Measurements from ENCODE around the gene HEG1. TPM values are rescaled to one million over a fixed set of nuclear protein-coding genes. Genes with fewer than 3 reads are reported as not detected.

Gene HEG1
- polyA plus RNA-seq, 4 donors: 24.2 to 49.0 (median 30.8) TPM

- DNase-seq (ENCODE audit: low read depth in 4 of 4, low spot score in 3 of 4): no peak
Measured at GRCh38 chr3:124998247-124998630, 57.6 kb downstream of the HEG1 start.

- DNase-seq (ENCODE audit: low read depth in 4 of 4, low spot score in 3 of 4): no peak
Measured at GRCh38 chr3:124997303-124998246, 58.2 kb downstream of the HEG1 start.

- peak in 3 of 4 donors; percentile 44 to 59 (median 50) for DNase-seq (ENCODE audit: low read depth in 4 of 4, low spot score in 3 of 4)
Measured at GRCh38 chr3:124995460-124995994, 60.3 kb downstream of the HEG1 start.

GRCh38 chr3:124993466-124993865, 62.3 kb downstream of the HEG1 start:
- no peak for DNase-seq (ENCODE audit: low read depth in 4 of 4, low spot score in 3 of 4)

GRCh38 chr3:124992041-124992440, 63.8 kb downstream of the HEG1 start:
- DNase-seq (ENCODE audit: low read depth in 4 of 4, low spot score in 3 of 4): no peak

- no peak for DNase-seq (ENCODE audit: low read depth in 4 of 4, low spot score in 3 of 4)
Measured at GRCh38 chr3:124986192-124987143, 69.3 kb downstream of the HEG1 start.

GRCh38 chr3:124985349-124985748, 70.4 kb downstream of the HEG1 start:
- DNase-seq (ENCODE audit: low read depth in 4 of 4, low spot score in 3 of 4): no peak

DNA sequence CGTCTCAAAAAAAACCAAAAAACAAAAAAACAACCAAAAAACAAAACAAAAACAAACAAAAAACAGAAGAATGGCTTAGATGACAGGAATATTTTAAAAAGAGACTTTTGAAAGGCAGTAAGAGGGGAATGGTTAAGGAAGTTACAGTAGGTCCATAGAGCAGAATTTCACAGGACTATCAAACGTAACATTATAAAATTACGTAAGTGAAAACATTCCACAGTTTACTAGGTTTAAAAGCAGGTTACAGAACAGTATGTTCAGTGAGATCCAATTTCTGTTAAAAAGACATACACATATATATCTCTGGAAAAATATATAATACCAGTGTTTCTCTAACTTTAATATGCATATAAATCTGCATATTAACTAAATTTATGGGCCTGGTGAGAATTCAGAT, 71.0 kb downstream of the HEG1 start:
- no peak for DNase-seq (ENCODE audit: low read depth in 4 of 4, low spot score in 3 of 4)

GRCh38 chr3:124982855-124983254, 72.9 kb downstream of the HEG1 start:
- DNase-seq (ENCODE audit: low read depth in 4 of 4, low spot score in 3 of 4): no peak

GRCh38 chr3:124981472-124981871, 74.3 kb downstream of the HEG1 start:
- DNase-seq (ENCODE audit: low read depth in 4 of 4, low spot score in 3 of 4): no peak

DNA sequence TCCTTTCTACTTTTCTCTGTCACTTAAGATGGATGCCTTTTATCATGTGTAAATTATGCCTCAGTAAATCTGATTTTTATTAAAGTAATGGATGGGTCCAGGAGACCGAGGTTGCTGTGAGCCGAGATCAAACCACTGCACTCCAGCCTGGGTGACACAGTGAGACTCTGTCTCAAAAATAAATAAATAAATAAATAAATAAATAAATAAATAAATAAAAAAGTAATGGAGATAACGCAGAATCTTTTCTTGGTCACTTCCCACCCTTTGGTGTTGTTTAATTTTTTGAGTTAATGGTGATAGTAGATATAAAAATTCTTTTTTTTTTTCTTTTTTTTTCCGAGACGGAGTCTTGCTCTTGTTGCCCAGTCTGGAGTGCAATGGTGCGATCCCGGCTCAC, 77.2 kb downstream of the HEG1 start:
- no peak for DNase-seq (ENCODE audit: low read depth in 4 of 4, low spot score in 3 of 4)

DNA sequence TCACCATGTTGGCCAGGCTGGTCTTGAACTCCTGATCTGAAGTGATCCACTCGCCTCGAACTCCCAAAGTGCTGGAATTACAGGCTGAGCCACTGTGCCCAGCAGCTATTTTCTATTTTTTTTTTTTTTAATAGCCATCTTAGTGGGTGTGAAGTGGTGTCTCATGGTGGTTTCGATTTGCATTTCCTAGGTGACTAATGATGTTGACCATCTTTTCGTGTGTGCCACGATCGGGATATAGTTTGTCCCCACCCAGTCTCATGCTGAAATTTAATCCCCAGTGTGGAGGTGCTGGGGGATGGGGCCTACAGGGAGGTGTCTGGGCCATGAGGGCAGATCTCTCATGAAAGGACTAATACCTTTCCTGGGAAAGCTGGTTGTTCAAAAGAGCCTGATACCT, 79.4 kb downstream of the HEG1 start:
- no peak for DNase-seq (ENCODE audit: low read depth in 4 of 4, low spot score in 3 of 4)

DNA sequence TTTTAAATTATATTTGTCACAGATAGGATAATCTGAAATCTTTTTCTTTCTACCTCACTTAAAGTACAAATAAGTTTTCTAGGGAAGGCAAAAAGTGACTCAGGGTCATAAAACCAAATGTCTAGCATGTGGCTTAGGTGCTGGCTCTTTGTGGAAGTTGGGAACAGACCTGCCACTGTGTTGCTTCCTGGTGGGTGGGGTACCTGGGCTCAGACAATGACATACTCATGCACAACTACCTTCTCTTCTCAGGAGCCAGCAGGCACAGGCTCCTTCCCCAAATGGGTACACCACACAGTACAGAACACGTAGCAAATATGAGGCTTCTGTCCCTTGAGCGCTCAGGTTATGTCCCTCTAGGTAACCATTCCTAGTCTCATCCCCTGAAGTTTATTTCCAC, 81.1 kb downstream of the HEG1 start:
- DNase-seq (ENCODE audit: low read depth in 4 of 4, low spot score in 3 of 4): no peak

DNA sequence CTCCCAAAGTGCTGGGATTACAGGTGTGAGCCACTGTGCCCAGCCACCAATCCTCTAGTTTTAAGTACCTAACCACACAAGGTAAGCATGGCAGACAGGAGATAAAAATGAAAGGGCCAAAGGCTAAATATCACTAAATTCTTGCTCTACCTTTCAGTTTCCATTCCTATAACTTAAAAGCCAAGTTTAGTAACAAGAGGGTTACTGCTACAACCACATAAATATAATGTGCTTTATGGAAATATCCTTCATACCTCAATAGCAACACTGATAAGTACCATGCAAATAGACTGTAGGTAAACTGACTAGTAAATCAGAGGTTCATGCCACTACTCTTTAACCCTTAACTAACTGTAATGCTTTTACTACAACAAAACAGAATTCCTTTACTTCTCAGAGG, 82.5 kb downstream of the HEG1 start:
- DNase-seq (ENCODE audit: low read depth in 4 of 4, low spot score in 3 of 4): no peak

DNA sequence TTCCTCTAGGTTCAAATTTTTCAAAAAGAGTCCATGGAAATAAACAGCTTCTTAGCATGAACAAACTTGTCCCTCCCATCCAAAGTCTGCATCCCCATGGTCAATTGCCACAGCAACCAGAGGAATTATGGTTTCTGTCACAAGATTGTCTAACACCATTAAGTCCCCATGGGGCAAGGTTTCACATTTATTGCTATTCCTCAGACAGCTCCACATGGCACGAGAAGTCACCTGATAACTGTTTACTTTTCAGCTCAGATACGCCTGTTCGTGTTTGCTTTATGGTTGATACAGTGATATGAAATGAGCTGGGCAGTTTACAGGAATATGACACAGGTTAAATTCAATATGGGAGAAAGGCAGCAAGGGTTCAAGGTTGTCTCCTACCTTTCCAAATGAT, 83.3 kb downstream of the HEG1 start:
- no peak for DNase-seq (ENCODE audit: low read depth in 4 of 4, low spot score in 3 of 4)

DNA sequence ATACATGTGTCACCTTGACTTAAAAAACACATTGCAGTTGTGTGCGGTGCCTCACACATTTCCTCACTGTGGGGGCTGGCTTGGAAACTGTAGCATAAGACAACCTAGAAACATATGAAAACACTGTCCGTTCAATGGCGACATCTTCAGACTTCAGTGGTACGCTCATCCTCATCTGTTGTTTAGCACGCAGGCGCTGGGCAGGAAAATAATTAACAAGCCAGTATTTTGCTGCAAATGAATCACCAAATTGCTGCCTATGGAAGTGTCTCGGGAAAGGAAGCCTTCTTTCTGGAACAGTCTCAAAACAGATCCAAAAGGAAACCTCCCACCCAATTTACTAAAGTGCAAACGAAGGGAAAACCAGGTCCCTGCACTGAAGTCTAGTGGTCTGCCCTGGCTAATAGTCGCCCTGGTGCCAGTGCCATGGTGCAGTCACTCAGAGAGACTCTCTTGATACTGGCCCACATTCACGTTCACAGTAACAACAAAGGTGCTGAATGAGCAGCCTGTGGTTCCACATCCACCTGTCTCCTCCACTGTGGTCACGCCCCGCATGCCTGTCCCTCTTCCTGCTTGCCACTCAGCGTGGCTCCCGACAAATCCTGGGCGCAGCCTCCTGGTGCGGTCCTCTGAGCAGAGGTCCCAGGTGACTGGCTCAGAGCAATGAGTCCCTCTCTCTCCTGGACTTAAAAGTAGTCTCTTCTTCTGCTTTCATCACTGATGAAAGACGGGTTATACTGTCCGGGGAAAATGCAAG, 85.7 kb downstream of the HEG1 start:
- no peak for DNase-seq (ENCODE audit: low read depth in 4 of 4, low spot score in 3 of 4)

- no peak for DNase-seq (ENCODE audit: low read depth in 4 of 4, low spot score in 3 of 4)
Measured at GRCh38 chr3:124969190-124969589, 86.6 kb downstream of the HEG1 start.

GRCh38 chr3:124967964-124968363, 87.8 kb downstream of the HEG1 start:
- no peak for DNase-seq (ENCODE audit: low read depth in 4 of 4, low spot score in 3 of 4)

GRCh38 chr3:124966521-124967445, 89.0 kb downstream of the HEG1 start:
- DNase-seq (ENCODE audit: low read depth in 4 of 4, low spot score in 3 of 4): no peak
